HEK293T (cell line): ENCODE data around the gene STRN3.

Experiments
- BHLHE40 ChIP-seq: fragments of 450-650 bp; IDR thresholded peaks from 2 replicates; pipeline ENCODE4 v1.6.1; 2016; ENCODE audit warnings: mild to moderate bottlenecking, moderate library complexity, borderline replicate concordance
- TF ChIP-seq, protein P1 (sequence below): fragments of 450-650 bp; IDR thresholded peaks from 2 replicates; pipeline ENCODE4 v1.6.1; 2016

DNA sequence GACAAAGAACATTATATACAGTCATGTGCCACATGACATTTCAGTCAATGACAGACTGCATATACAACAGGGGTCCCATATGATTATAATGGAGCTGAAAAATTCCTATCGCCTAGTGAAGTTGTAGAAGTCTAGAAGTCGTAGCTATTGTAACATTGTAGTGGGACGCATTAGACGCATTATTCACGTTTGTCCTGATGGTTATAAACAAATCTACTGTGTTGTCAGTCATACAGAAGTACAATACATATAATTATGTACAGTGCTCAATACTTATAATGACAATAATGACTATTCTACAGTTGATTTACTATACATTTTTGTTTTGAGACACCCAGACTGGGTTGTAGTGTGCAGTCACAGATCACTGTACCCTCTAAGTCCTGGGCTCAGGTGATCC is 64.8 kb downstream of the STRN3 start:
- TF ChIP-seq, protein P1, sequence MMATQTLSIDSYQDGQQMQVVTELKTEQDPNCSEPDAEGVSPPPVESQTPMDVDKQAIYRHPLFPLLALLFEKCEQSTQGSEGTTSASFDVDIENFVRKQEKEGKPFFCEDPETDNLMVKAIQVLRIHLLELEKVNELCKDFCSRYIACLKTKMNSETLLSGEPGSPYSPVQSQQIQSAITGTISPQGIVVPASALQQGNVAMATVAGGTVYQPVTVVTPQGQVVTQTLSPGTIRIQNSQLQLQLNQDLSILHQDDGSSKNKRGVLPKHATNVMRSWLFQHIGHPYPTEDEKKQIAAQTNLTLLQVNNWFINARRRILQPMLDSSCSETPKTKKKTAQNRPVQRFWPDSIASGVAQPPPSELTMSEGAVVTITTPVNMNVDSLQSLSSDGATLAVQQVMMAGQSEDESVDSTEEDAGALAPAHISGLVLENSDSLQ, result no peak
- no peak for TF ChIP-seq BHLHE40
